Measurements from ENCODE around the gene ATP6V0A4. TPM values are rescaled to one million over a fixed set of nuclear protein-coding genes. Genes with fewer than 3 reads are reported as not detected.

Gene ATP6V0A4
- total RNA-seq, 1 experiment from 2014 or later: not detected

DNA sequence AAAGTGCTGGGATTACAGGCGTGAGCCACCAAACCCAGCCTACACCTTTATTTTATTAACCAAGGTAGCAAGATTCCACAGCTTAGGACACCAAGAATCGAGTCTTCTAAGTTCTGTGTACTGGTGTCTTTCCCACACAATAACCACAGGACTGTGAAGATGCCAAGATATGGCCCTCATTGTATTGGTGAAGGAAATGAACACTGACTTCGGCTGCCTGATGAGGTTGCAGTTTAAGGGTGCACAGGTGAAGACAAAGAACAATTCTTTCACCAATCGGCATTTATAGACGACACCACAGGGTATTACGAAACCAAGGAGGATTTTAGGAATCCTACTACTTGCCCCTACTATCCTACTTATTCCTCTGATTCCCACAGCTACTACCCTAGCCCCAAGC, 49.3 kb downstream of the ATP6V0A4 start:
- H3K9me3 ChIP-seq (ENCODE audit: control insufficient read depth in 1 of 2, insufficient read depth in 1 of 2, low read depth in 1 of 2, low read length in 2 of 2): no peaks in the 10 kb centered on the region
- ChIA-PET POLR2A (no interaction called here), RAD21 (ENCODE audit: low non-redundant PET in 1 of 2, low total read pairs in 2 of 2, uncharacterized antibody in 2 of 2, unreplicated experiment in 2 of 2) (no interaction called here), CTCF (interaction anchor here (4.7 kb wide), 1 partner anchor 10 kb away, joined by 14 read pairs; no protein-coding TSS in a partner anchor)
- TF ChIP-seq, protein P1, sequence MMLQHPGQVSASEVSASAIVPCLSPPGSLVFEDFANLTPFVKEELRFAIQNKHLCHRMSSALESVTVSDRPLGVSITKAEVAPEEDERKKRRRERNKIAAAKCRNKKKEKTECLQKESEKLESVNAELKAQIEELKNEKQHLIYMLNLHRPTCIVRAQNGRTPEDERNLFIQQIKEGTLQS (IDR thresholded peaks at IDR 0.05): no peak
- TF ChIP-seq ELF1 (IDR thresholded peaks at IDR 0.05; ENCODE audit: borderline replicate concordance, low read depth) (no peak), RAD21 (IDR thresholded peaks at IDR 0.05; ENCODE audit: low read depth) (no peak), SIN3A (IDR thresholded peaks at IDR 0.05; ENCODE audit: low read depth) (no peak), SP1 (IDR thresholded peaks at IDR 0.05; ENCODE audit: low read depth) (no peak), FOSL1 (IDR thresholded peaks at IDR 0.05; ENCODE audit: low read depth) (no peak), POLR2AphosphoS5 (IDR thresholded peaks at IDR 0.05; ENCODE audit: low read depth, low read length) (no peak), POLR2A (IDR thresholded peaks at IDR 0.05; ENCODE audit: borderline replicate concordance, extremely low read depth, insufficient read depth, insufficient read length) (no peak), CBX3 (IDR thresholded peaks at IDR 0.05; ENCODE audit: low read depth) (no peak), CEBPB (IDR thresholded peaks at IDR 0.05; ENCODE audit: low read depth) (no peak)
- TF ChIP-seq, protein P2, sequence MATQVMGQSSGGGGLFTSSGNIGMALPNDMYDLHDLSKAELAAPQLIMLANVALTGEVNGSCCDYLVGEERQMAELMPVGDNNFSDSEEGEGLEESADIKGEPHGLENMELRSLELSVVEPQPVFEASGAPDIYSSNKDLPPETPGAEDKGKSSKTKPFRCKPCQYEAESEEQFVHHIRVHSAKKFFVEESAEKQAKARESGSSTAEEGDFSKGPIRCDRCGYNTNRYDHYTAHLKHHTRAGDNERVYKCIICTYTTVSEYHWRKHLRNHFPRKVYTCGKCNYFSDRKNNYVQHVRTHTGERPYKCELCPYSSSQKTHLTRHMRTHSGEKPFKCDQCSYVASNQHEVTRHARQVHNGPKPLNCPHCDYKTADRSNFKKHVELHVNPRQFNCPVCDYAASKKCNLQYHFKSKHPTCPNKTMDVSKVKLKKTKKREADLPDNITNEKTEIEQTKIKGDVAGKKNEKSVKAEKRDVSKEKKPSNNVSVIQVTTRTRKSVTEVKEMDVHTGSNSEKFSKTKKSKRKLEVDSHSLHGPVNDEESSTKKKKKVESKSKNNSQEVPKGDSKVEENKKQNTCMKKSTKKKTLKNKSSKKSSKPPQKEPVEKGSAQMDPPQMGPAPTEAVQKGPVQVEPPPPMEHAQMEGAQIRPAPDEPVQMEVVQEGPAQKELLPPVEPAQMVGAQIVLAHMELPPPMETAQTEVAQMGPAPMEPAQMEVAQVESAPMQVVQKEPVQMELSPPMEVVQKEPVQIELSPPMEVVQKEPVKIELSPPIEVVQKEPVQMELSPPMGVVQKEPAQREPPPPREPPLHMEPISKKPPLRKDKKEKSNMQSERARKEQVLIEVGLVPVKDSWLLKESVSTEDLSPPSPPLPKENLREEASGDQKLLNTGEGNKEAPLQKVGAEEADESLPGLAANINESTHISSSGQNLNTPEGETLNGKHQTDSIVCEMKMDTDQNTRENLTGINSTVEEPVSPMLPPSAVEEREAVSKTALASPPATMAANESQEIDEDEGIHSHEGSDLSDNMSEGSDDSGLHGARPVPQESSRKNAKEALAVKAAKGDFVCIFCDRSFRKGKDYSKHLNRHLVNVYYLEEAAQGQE (IDR thresholded peaks at IDR 0.05; ENCODE audit: low read depth): no peak
- no peak overlapping the region for H3K4me3 ChIP-seq (replicated peaks in 1 of 2; ENCODE audit: low read depth in 1 of 2, low read length in 2 of 2)
- no peak overlapping the region for H3K27ac ChIP-seq (ENCODE audit: low read depth, low read length)
- DNase-seq (ENCODE audit: low read depth, low spot score) (no peak), ATAC-seq (no peak)
- H2AFZ ChIP-seq (ENCODE audit: low read depth, low read length, poor library complexity, severe bottlenecking): no peak overlapping the region
- no peak overlapping the region for H3K9ac ChIP-seq (ENCODE audit: low read length)
- intact Hi-C loops (cut with micrococcal nuclease): no loop called here
- BruUV-seq (replicated peaks): no TSS peak
- no peaks in the 10 kb centered on the region for H3K36me3 ChIP-seq (ENCODE audit: control insufficient read depth in 1 of 2, insufficient read depth in 2 of 2, low read length in 2 of 2)
- H3K9me2 ChIP-seq (ENCODE audit: insufficient read depth): no peaks in the 10 kb centered on the region
- no peaks in the 10 kb centered on the region for H3K27me3 ChIP-seq (ENCODE audit: insufficient read depth, low read length)
- H3K79me2 ChIP-seq (ENCODE audit: insufficient read depth, low read length): no peaks in the 10 kb centered on the region
- H3K4me2 ChIP-seq (ENCODE audit: low read length): no peak overlapping the region
- peaks cover 6 to 18% of the 10 kb centered on the region in 2 experiments; a peak in 3 of 4 replicates for H3K4me1 ChIP-seq (ENCODE audit: control insufficient read depth in 1 of 2, insufficient read depth in 2 of 2, low read length in 2 of 2)
- no peaks in the 10 kb centered on the region for H4K20me1 ChIP-seq (ENCODE audit: insufficient read depth)
